GM21723 (cell line): ENCODE data around the gene FAM219A.
"Not testable (repeated sequence)": the region's sequence is repeated elsewhere in the genome, so short reads cannot be mapped to it uniquely, and the experiment has no call there.

Experiments
- ATAC-seq: cut with Tn5 transposase; IDR thresholded peaks from one replicate; pipeline ENCODE4 v1.9.1; 2021; ENCODE audit warnings: mild to moderate bottlenecking, moderate library complexity; ENCODE audit not compliant: unreplicated experiment

The FAM219A gene

GRCh38 chr9:34446951-34447350 lies 11.4 kb downstream of the FAM219A start:
- ATAC-seq: no peak

GRCh38 chr9:34446468-34446891 lies 11.9 kb downstream of the FAM219A start:
- ATAC-seq: no peak

GRCh38 chr9:34443976-34444375 lies 14.4 kb downstream of the FAM219A start:
- ATAC-seq: no peak

- no peak for ATAC-seq
Observed at GRCh38 chr9:34443533-34443932, 14.8 kb downstream of the FAM219A start.

- ATAC-seq: no peak
Observed at GRCh38 chr9:34442770-34443169, 15.6 kb downstream of the FAM219A start.

GRCh38 chr9:34440017-34440416 lies 18.4 kb downstream of the FAM219A start:
- ATAC-seq: no peak

- ATAC-seq: not testable (repeated sequence)
Observed at GRCh38 chr9:34438465-34438864, 19.9 kb downstream of the FAM219A start.

- ATAC-seq: not testable (repeated sequence)
Observed at GRCh38 chr9:34437926-34438307, 20.5 kb downstream of the FAM219A start.

- ATAC-seq: no peak
Observed at GRCh38 chr9:34437006-34437925, 21.1 kb downstream of the FAM219A start.

GRCh38 chr9:34431667-34432066 lies 26.7 kb downstream of the FAM219A start:
- no peak for ATAC-seq

GRCh38 chr9:34430843-34431437 lies 27.4 kb downstream of the FAM219A start:
- no peak for ATAC-seq

- no peak for ATAC-seq
Observed at GRCh38 chr9:34428325-34428958, 29.9 kb downstream of the FAM219A start.

- ATAC-seq: no peak
Observed at GRCh38 chr9:34426347-34427074, 31.9 kb downstream of the FAM219A start.

- ATAC-seq: no peak
Observed at GRCh38 chr9:34419716-34420504, 38.5 kb downstream of the FAM219A start.

GRCh38 chr9:34417734-34418133 lies 40.6 kb downstream of the FAM219A start:
- no peak for ATAC-seq

GRCh38 chr9:34413231-34413852 lies 45.0 kb downstream of the FAM219A start:
- ATAC-seq: no peak

GRCh38 chr9:34412336-34412735 lies 46.0 kb downstream of the FAM219A start:
- ATAC-seq: no peak

GRCh38 chr9:34409154-34409553 lies 49.2 kb downstream of the FAM219A start:
- no peak for ATAC-seq

- ATAC-seq: no peak
Observed at GRCh38 chr9:34408173-34408572, 50.2 kb downstream of the FAM219A start.

- ATAC-seq: no peak
Observed at GRCh38 chr9:34406219-34406618, 52.2 kb downstream of the FAM219A start.
